Caki2 (cell line): ENCODE results near the gene NCAM2. TPM values are rescaled to one million over a fixed set of nuclear protein-coding genes. Genes with fewer than 3 reads are reported as not detected.

ENCODE experiments used
- DNase-seq: peaks from one replicate; pipeline ENCODE4 v3.0.0-alpha.2; 2015; ENCODE audit warnings: low read depth
- in situ Hi-C: cut with HindIII; loops from 2 replicates; pipeline ENCODE4 v1.10.0; 2016; ENCODE audit warnings: low sequenced_read_pairs, low pct_unique_long_range_greater_than_20kb, mixed read lengths
- total RNA-seq: library from RNA; depleted of rRNA; stranded (reverse); fragments of >200 nt; shearing (Covaris generic); gene quantifications from 2 replicates; pipeline ENCODE4 v1.2.3, GENCODE V29; 2014; ENCODE audit warnings: low replicate concordance

The NCAM2 gene
- total RNA-seq, 1 experiment from 2014 or later: 2.3 TPM

DNA sequence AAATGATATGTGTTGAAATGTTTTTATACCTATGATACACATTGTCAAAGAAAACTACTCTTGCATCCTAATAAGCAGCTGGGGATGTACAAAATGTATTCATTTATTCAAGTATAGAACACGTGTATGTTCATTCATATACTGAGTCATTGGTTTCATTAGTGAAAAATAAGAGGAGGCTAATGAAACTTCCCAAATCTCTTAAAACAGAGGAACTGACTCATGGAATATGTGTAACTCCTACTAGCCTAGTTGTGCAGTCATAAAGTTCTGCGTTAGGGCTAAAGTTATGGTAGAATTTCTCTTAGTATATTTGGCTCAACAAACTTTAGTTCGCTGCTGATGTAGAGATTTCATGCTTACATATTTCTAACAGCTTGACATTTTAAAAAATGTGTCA, 441.6 kb downstream of the NCAM2 start:
- in situ Hi-C loops: no loop called here
- DNase-seq: no peak

DNA sequence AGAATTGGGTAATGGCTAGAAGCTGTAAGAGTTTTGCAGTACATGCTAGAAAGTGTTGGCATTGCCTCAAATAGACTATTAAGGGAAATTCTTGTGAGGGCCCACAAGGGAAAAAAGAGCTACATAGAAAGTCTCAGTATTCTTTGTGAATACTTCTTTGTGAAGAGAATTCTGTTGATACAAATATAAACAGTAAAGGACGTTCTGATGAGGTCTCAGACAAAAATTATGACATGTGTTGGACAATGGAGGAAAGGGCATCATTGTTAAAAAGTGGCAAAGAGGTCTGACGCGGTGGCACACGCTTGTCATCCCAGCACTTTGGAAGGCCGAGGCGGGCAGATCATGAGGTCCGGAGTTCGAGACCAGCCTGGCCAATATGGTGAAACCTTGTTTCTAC, 458.9 kb downstream of the NCAM2 start:
- in situ Hi-C loops: no loop called here
- DNase-seq: no peak

DNA sequence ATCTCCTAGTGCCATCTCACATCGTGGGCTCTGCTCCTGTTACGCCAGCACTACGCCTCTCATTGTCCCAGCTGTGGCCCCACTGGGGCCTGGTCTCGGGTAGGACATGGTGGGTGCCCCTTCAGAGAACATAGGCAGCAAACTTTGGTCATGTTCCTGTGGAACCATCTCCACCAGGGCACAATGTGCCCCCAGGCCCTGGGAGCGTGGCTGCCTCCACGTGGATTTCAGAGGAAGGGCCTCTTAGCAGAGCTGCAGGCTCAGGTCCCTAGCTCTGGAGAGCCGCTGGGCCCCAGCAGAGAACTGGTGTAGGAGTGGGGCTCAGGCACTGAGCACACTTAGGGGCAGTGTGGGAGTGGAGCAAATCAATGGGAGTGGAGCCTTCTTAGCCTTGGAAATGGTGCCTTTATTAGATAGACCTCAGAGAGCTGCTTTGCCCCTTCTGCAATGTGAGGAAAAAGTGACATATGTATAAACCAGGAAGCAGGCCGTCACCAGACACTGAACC, 460.0 kb downstream of the NCAM2 start:
- no peak for DNase-seq
- in situ Hi-C loops: no loop called here

GRCh38 chr21:21460979-21461378, 462.8 kb downstream of the NCAM2 start:
- in situ Hi-C loops: no loop called here
- no peak for DNase-seq

GRCh38 chr21:21463456-21463855, 465.2 kb downstream of the NCAM2 start:
- in situ Hi-C loops: no loop called here
- no peak for DNase-seq

DNA sequence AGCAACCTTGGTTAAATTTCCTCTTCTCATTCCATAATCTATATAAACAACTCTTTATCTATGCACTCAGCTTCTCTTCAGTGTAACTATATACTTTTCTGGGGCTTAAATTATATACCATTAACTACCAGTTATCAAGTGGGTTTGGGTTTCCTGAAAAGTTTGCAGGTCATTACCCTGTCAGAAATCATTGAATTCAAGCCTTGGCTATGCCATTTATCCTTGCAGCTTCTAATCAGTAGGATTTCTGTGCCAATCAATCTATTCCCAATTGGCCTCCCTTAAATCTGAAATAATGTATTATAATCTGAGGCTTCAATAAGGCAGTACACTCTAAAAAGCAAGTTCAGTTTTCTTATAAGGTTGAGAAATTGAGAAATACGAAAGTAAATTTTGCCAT, 466.5 kb downstream of the NCAM2 start:
- DNase-seq: no peak
- in situ Hi-C loops: no loop called here

DNA sequence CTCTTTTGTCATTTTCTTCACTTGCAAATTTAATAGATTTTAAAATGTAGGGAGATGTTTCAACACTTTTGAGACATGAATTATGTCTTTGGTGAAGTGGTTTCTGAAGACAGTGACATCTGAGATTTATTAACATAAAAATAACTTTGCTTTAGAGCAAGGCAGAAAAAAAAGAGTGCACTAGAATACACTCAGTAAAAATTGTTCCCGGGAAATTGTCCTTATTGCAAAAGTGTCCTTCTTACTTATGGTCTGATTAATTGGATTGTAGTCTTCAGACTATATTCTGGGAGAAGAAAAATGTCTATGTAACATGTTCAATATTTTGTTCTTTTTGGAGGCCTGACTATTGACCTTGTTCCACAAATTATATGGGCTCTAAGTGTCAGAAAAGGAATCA, 468.5 kb downstream of the NCAM2 start:
- in situ Hi-C loops: no loop called here

GRCh38 chr21:21468003-21468402, 469.8 kb downstream of the NCAM2 start:
- in situ Hi-C loops: no loop called here
- DNase-seq: no peak

More for the DNA sequence above, 468.5 kb downstream of the NCAM2 start:
- DNase-seq: no peak

DNA sequence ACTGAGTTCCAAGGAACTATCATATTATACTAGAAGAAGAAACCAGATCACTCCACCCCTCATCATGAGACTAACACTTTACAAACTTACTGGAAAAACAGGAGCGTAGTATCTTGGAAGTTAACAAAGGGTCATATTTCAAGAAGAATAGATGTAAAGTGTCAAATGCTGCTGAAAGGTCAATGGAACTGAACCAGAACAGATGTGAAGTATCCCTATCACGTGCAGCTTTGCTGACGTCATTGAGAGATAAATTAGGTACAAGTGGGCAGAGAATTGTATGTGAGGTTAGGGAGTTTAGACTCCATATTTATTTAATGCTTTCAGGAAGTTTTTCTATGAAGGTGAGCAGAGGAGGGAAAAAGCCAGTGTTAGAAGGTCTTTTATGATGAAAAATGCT, 483.0 kb downstream of the NCAM2 start:
- in situ Hi-C loops: no loop called here
- no peak for DNase-seq

DNA sequence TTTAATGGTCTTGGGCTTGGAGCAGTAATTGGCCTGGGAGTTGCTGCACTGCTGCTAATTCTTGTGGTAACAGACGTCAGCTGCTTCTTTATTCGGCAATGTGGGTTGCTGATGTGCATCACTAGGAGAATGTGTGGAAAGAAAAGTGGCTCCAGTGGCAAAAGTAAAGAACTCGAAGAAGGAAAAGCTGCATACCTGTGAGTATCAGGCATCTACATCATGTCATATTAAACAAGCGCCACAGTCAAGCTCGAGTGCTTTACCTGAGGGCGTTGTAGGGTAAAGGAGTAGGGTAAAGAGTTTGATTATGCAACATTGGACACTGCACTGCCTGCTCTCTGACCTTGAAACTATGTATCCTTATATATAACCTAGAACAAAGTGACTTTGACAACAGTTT, 510.6 kb downstream of the NCAM2 start:
- no peak for DNase-seq

GRCh38 chr21:21530680-21531079, 532.5 kb downstream of the NCAM2 start:
- DNase-seq: no peak
- in situ Hi-C loops: no loop called here

More for the DNA sequence above, 510.6 kb downstream of the NCAM2 start:
- in situ Hi-C loops: no loop called here

DNA sequence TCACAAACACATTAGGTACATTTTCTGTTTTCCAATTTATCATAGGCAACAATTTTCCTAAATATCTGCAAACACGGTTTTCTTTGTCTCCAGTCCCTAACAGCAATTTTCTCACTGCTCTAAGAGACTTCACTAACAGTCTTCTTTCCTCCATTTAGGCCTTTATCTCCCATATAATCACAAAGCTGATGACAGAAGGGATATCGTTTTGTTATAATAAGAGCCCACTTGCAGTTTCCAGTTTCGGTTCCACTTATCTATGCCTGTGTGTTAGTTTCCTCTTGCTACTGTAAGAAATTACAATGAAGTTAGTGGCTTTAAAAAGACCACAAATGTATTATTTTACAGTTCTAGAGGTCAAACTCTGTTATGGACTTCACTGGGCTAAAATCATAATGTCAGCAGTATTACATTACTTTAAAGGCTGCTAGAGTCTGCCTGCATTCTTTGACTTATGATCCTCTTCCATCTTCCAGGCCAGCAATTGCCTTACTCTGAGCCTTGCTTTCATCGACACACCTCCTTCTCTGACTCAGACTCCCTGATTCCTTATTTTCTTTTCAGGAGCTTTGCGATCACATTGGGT, 549.3 kb downstream of the NCAM2 start:
- no peak for DNase-seq
- in situ Hi-C loops: no loop called here

DNA sequence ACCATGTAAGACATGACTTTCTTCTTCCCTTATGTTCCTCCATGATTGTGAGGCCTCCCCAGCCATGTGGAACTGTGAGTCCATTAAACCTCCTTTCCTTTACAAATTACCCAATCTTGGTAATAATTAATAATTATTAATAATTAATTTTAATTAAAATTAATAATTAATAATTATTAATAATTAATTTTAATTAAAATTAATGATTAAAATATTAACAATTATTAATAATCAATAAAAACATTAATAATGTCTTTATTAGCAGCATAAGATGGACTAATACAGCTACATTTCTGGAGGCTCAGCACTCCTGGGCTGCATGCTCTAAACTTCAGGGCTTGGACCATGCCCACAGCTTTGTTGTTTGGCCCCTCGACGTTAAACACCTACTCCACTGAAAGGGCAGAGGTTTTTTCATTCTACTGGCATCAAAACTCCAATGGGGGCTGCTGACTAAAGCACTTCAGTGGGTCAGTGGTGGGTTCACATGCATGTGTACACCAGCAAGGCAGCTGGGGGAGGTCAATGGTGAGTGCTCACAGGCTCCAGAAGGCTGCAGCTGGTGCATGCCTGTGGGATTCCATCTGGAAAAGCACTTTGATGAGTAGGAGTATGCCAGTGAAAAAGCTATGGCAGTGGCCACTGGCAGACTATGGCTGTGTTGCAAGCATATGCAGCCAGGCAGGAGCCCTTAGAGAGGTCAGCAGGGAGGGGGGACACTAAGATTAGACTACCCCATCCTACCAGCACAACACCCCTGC, 561.3 kb downstream of the NCAM2 start:
- no peak for DNase-seq
- in situ Hi-C loops: no loop called here
